Muscle of back (tissue), 11 donors: Measurements from ENCODE around the gene SH3PXD2A. TPM values are rescaled to one million over a fixed set of nuclear protein-coding genes. Genes with fewer than 3 reads are reported as not detected.
"Not testable (repeated sequence)": the region's sequence is repeated elsewhere in the genome, so short reads cannot be mapped to it uniquely, and the experiment has no call there.

ENCODE experiments used
- DNase-seq, 3 donors: peaks; one replicate each; pipeline versions ENCODE4 v3.0.0 to v3.0.0-alpha.2; 2013
- polyA plus RNA-seq, 10 donors: library from polyadenylated mRNA; unstranded; fragments of 120-200 nt; gene quantifications; one replicate each; pipeline ENCODE4 v1.2.1, GENCODE V29; 2013; ENCODE audit not compliant: insufficient read length in 10 of 10

Gene SH3PXD2A
- polyA plus RNA-seq, 10 donors = 72.3 to 88.0 (median 76.6) TPM

DNA sequence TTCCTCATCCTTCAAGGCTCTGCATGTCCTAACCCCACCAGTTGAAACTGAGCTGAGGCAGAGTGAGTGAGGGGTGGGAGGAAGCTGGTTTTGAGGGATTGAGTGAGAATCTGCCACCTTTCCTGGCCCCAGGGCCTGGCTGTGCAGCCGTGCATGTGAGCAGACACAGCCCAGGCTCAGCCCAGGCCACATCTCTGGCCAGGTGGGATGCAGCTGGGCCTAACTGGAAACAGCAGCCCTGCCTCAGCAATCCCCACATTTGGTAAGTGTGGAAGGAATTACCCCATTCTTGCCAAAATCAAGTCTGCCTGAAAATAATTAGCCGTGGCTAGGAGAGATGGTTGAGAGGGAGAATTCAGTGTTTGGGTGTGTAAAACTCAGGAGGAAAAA, 245.3 kb downstream of the SH3PXD2A start:
- no peak for DNase-seq

GRCh38 chr10:103609231-103610082, 245.9 kb downstream of the SH3PXD2A start:
- DNase-seq = no peak

DNA sequence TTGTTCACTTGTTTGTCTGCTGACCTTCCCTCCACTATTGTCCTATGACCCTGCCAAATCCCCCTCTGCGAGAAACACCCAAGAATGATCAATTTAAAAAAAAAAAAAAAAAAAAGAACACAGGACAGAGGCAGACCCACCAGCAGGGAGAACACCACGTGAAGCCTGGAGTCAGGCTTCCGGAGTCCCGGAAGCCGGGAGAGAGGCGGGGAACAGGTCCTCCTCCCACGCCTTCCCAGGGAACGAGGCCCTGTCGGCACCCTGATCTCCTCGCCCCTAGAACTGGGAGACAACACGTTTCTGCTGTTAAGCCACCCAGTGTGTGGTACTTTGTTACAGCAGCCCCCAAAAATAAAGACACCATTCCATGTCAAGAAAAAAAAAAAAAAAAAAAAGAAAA, 247.3 kb downstream of the SH3PXD2A start:
- not testable (repeated sequence) for DNase-seq

DNA sequence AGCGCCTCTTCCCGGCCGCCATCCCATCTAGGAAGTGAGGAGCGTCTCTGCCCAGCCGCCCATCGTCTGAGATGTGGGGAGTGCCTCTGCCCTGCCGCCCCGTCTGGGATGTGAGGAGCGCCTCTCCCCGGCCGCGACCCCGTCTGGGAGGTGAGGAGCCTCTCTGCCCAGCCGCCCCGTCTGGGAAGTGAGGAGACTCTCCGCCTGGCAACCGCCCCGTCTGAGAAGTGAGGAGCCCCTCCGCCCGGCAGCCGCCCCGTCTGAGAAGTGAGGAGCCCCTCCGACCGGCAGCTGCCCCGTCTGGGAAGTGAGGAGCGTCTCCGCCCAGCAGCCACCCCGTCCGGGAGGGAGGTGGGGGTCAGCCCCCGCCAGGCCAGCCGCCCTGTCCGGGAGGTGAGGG, 248.3 kb downstream of the SH3PXD2A start:
- DNase-seq = not testable (repeated sequence)

DNA sequence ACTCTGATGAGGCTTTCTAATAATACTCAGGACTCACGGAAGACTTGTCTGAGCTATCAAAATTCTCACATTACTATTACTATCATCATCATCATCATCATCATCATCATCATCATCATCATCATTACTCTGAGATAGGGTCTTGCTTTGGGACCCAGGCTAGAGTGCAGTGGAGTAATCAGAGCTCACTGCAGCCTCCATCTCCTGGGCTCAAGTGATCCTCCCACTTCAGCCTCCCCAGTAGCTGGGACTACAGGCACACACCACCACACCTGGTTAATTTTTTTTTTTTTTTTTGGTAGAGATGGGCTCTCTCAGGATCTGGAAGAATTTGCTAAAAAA, 249.3 kb downstream of the SH3PXD2A start:
- DNase-seq = not testable (repeated sequence)

GRCh38 chr10:103605359-103606096, 249.8 kb downstream of the SH3PXD2A start:
- DNase-seq = peak in 1 of 3 donors; percentile 64

GRCh38 chr10:103603382-103603781, 252.0 kb downstream of the SH3PXD2A start:
- DNase-seq = no peak

DNA sequence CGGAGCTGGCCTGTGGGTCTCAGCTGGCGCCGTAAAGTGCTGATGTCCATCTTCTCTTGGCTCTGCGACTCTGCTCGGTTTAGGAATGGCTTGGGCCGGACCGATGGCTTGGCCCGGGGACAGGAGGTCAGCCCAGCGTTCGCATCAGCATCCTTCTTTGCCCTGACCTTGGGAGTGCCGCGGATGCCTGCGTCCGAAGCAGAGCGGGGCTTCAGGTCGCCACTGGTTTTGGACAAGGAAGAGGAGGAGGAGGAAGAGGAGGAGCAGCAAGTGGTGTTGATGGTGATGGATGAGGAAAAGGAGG, 252.6 kb downstream of the SH3PXD2A start:
- no peak for DNase-seq

DNA sequence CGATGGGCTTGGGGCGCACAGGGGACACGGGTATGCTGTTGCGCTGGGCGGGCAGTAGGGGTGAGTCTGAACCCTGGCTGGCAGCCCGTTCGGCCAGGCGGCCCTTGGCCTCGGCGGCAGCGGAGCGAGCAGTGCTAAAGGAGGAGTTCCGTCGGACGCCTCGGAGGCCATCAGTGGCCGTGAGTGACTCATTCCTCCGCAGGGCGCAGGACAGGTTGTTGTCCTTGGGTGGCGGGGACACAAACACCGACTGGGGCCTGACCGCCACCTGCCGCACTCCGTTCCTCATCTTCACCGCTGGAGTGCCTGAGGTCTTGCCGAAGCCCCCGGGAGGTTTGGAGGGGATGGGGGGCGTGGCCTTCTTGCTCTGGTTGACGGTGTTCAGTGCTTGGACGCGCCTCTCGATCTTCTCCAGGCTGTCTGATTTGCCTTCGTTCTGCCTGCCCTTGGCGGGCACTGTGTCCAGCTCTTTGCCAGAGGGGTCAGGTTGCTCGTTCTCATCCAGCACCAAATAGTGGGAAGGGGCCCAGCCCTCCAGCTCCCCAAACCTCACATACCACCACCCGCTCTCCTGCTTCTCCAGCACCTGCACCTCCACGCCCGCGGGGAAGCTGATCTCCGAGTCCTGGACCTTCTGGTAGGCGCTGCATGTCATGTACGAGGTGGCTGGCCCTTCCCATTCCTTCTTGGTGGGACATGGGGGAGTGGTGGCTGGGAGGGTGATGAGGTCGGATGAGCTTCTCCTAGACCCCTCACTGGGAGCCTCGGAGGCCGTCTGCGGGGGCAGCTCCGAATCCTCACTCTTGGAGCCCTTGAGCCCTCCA, 253.1 kb downstream of the SH3PXD2A start:
- no peak for DNase-seq

GRCh38 chr10:103600956-103601569, 254.3 kb downstream of the SH3PXD2A start:
- no peak for DNase-seq

GRCh38 chr10:103600325-103600724, 255.1 kb downstream of the SH3PXD2A start:
- no peak for DNase-seq

DNA sequence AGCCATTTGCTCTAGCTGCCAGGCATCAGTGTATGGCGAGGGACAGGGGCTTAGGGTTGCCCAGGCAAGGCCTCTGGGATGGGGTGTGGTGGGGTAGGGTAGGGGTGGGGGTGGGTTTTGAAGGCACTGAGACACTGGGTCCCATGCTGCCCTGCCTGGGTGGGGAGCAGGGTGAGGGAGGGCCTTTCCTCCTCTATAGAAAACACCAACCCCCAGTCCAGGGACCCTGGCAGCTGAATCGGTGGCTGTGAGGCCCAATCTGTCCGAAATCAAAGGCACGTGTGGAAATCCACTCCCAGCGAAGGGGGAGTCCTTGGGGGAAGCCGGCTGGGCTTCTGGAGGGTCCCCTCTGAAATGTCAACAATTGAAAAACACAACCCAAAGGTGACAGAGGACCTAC, 255.5 kb downstream of the SH3PXD2A start:
- no peak for DNase-seq

- no peak for DNase-seq
These were observed 256.2 kb downstream of the SH3PXD2A start for GRCh38 chr10:103599211-103599610.

DNA sequence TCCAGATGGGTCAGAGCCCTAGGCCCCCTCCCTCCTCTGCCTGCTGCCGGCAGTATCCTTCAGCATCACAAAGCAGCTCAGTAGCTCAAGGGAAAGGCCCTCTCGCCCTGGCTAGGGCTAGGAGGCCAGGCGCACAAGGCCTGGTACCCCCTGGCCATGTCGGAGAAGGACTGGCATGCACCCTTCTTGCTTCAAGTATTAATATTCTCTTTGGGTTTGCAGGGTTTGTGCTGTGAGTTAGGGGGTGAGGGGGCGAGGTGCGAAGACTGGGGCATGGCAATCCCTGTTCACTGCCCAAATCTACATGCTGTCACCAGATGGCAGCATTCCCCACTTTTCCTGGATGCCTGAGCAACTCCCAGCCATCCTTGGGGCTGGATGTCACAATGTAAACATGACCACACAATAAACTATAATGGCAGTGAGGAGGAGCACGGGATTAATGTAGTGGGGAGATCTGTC, 256.7 kb downstream of the SH3PXD2A start:
- DNase-seq = peak; percentile 69 to 88 (median 77)

GRCh38 chr10:103597003-103597402, 258.4 kb downstream of the SH3PXD2A start:
- DNase-seq = no peak

GRCh38 chr10:103595933-103596726, 259.2 kb downstream of the SH3PXD2A start:
- DNase-seq = no peak

- no peak for DNase-seq
These were observed 262.3 kb downstream of the SH3PXD2A start for GRCh38 chr10:103593022-103593570.

- peak in 1 of 3 donors; percentile 47 for DNase-seq
These were observed 263.0 kb downstream of the SH3PXD2A start for GRCh38 chr10:103592186-103593021.

GRCh38 chr10:103590744-103591291, 264.6 kb downstream of the SH3PXD2A start:
- no peak for DNase-seq
